NB4 (cell line): Measurements from ENCODE around the gene RANGAP1.

Experiments
- DNase-seq: peaks from one replicate; pipeline ENCODE4 v3.0.0; 2010; ENCODE audit warnings: low read depth
- H3K4me3 ChIP-seq: one replicate; pipeline ENCODE4 v1.5.1; 2011; ENCODE audit warnings: mild to moderate bottlenecking, low read depth, low read length, moderate library complexity
- MAX ChIP-seq: IDR thresholded peaks from 2 replicates; pipeline ENCODE4 v1.6.1; 2011; ENCODE audit warnings: low read depth, low read length
- MYC ChIP-seq: IDR thresholded peaks from 2 replicates; pipeline ENCODE4 v1.6.1; 2011; ENCODE audit warnings: low read depth, low read length
- POLR2A ChIP-seq: IDR thresholded peaks from 2 replicates; pipeline ENCODE4 v1.6.1; 2011; ENCODE audit warnings: mild to moderate bottlenecking; ENCODE audit not compliant: insufficient read length; ENCODE audit errors: extremely low read depth
- TF ChIP-seq, protein P1 (sequence below): IDR thresholded peaks from one replicate; pipeline ENCODE4 v1.5.1; 2012; ENCODE audit warnings: low read depth, low read length

The RANGAP1 gene

GRCh38 chr22:41237036-41237706 lies 48.8 kb downstream of the RANGAP1 start:
- no peak for DNase-seq
- no peak overlapping the region for H3K4me3 ChIP-seq
- TF ChIP-seq POLR2A, result no peak

GRCh38 chr22:41234815-41235695 lies 50.9 kb downstream of the RANGAP1 start:
- no peak for TF ChIP-seq MYC
- TF ChIP-seq MAX, result no peak
- TF ChIP-seq, protein P1, sequence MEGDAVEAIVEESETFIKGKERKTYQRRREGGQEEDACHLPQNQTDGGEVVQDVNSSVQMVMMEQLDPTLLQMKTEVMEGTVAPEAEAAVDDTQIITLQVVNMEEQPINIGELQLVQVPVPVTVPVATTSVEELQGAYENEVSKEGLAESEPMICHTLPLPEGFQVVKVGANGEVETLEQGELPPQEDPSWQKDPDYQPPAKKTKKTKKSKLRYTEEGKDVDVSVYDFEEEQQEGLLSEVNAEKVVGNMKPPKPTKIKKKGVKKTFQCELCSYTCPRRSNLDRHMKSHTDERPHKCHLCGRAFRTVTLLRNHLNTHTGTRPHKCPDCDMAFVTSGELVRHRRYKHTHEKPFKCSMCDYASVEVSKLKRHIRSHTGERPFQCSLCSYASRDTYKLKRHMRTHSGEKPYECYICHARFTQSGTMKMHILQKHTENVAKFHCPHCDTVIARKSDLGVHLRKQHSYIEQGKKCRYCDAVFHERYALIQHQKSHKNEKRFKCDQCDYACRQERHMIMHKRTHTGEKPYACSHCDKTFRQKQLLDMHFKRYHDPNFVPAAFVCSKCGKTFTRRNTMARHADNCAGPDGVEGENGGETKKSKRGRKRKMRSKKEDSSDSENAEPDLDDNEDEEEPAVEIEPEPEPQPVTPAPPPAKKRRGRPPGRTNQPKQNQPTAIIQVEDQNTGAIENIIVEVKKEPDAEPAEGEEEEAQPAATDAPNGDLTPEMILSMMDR, result no peak
- TF ChIP-seq POLR2A, result no peak
- no peak for DNase-seq
- no peak overlapping the region for H3K4me3 ChIP-seq

- TF ChIP-seq MYC (no peak), MAX (no peak), POLR2A (no peak)
- TF ChIP-seq, protein P1, result no peak
- no peak for DNase-seq
Measured at GRCh38 chr22:41231369-41231768, 54.6 kb downstream of the RANGAP1 start.

DNA sequence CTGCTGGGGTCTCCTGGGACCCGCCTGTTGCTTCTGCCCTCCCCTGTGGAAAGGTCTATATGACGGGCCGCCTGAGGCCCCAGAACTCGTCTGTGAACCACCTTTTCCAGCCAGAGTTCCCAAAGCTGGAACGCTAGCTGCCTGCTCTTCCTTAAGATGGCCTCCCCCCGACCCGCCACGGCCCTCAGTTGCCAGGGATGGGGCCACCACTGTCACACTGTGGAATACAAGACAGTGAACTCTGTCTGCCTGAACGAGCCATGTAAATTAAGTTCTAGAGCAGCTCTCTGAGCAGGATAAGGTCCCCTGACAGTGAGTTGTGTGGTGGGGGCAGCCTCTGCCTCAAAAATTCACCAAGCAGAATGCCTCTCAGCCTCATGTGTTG lies 55.6 kb downstream of the RANGAP1 start:
- TF ChIP-seq, protein P1, result no peak
- TF ChIP-seq POLR2A (no peak), MYC (no peak), MAX (no peak)
- no peak overlapping the region for H3K4me3 ChIP-seq
- DNase-seq, result no peak

More at GRCh38 chr22:41231369-41231768, 54.6 kb downstream of the RANGAP1 start:
- H3K4me3 ChIP-seq, result no peak overlapping the region

GRCh38 chr22:41229730-41230400 lies 56.1 kb downstream of the RANGAP1 start:
- TF ChIP-seq MYC, result no peak
- TF ChIP-seq POLR2A, result no peak
- no peak for TF ChIP-seq MAX
- TF ChIP-seq, protein P1, result no peak
- H3K4me3 ChIP-seq, result no peak overlapping the region
- no peak for DNase-seq

GRCh38 chr22:41229215-41229614 lies 56.8 kb downstream of the RANGAP1 start:
- TF ChIP-seq, protein P1, result no peak
- no peak for TF ChIP-seq MYC
- TF ChIP-seq POLR2A, result no peak
- TF ChIP-seq MAX, result no peak
- no peak for DNase-seq
- H3K4me3 ChIP-seq, result no peak overlapping the region
